Ovary (tissue), 1 donor: ENCODE measurements around the gene MAPT.

Source experiments
- EP300 ChIP-seq: sonication (generic); formaldehyde crosslinking; IDR thresholded peaks from one replicate; pipeline ENCODE4 v1.6.1; 2017; ENCODE audit warnings: antibody characterized with exemption
- POLR2A ChIP-seq: fragments of 450-650 bp; IDR thresholded peaks from one replicate; pipeline ENCODE4 v1.6.1; 2017; ENCODE audit warnings: antibody characterized with exemption, mild to moderate bottlenecking, moderate library complexity

DNA sequence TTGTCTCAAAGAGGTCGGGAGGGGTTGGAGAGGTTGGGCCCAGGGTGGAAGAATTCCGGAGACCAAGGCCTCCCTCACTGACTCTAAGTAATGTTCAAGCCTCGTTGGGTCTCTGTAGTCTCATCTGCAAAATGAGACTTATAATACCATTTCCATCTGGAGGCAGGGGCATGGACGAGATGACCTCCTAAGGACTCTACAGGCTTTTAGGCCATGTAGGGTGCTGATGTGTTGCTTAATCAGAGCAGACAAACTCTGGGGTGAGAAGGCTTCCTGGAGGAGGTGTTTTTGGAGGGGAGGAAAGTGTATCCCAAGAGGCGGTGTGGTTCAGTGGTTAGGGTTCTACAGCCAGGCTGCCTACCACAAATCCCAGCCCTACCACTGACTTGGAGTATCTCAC, 46.6 kb upstream of the MAPT start:
- TF ChIP-seq POLR2A = no peak
- no peak for TF ChIP-seq EP300
